ENCODE data around the gene SLC25A23.

The SLC25A23 gene

GRCh38 chr19:6475321-6476108, 15.9 kb upstream of the SLC25A23 start:
- TF ChIP-seq GATA1 (IDR thresholded peaks at IDR 0.05; ENCODE audit: low read depth, low read length) = no peak
- no peak for TF ChIP-seq POLR2A (IDR thresholded peaks at IDR 0.05; ENCODE audit: low read length)
- DNase-seq = no peak

- no peak for DNase-seq
- TF ChIP-seq GATA1 (IDR thresholded peaks at IDR 0.05; ENCODE audit: low read depth, low read length) (no peak), POLR2A (IDR thresholded peaks at IDR 0.05; ENCODE audit: low read length) (no peak)
These were observed 14.1 kb upstream of the SLC25A23 start for GRCh38 chr19:6473647-6474046.

GRCh38 chr19:6472713-6473112, 13.1 kb upstream of the SLC25A23 start:
- TF ChIP-seq GATA1 (IDR thresholded peaks at IDR 0.05; ENCODE audit: low read depth, low read length) (no peak), POLR2A (IDR thresholded peaks at IDR 0.05; ENCODE audit: low read length) (no peak)
- DNase-seq = no peak

- no peak for DNase-seq
These were observed 11.5 kb upstream of the SLC25A23 start for GRCh38 chr19:6471076-6471475.

GRCh38 chr19:6470173-6470572, 10.6 kb upstream of the SLC25A23 start:
- TF ChIP-seq GATA1 (IDR thresholded peaks at IDR 0.05; ENCODE audit: low read depth, low read length) = no peak
- no peak for TF ChIP-seq POLR2A (IDR thresholded peaks at IDR 0.05; ENCODE audit: low read length)

More at GRCh38 chr19:6471076-6471475, 11.5 kb upstream of the SLC25A23 start:
- no peak for TF ChIP-seq GATA1 (IDR thresholded peaks at IDR 0.05; ENCODE audit: low read depth, low read length)
- TF ChIP-seq POLR2A (IDR thresholded peaks at IDR 0.05; ENCODE audit: low read length) = no peak

GRCh38 chr19:6467384-6467783, 7.8 kb upstream of the SLC25A23 start:
- DNase-seq = no peak
- no peak for TF ChIP-seq GATA1 (IDR thresholded peaks at IDR 0.05; ENCODE audit: low read depth, low read length)
- TF ChIP-seq POLR2A (IDR thresholded peaks at IDR 0.05; ENCODE audit: low read length) = no peak

More at GRCh38 chr19:6470173-6470572, 10.6 kb upstream of the SLC25A23 start:
- no peak for DNase-seq

GRCh38 chr19:6466526-6467248, 7.1 kb upstream of the SLC25A23 start:
- TF ChIP-seq POLR2A (IDR thresholded peaks at IDR 0.05; ENCODE audit: low read length) = no peak
- no peak for DNase-seq

- no peak for DNase-seq
- no peak for TF ChIP-seq POLR2A (IDR thresholded peaks at IDR 0.05; ENCODE audit: low read length)
- TF ChIP-seq GATA1 (IDR thresholded peaks at IDR 0.05; ENCODE audit: low read depth, low read length) = no peak
These were observed 6.1 kb upstream of the SLC25A23 start for GRCh38 chr19:6465663-6466062.

- no peak for TF ChIP-seq GATA1 (IDR thresholded peaks at IDR 0.05; ENCODE audit: low read depth, low read length)
- no peak for TF ChIP-seq POLR2A (IDR thresholded peaks at IDR 0.05; ENCODE audit: low read length)
These were observed 5.4 kb upstream of the SLC25A23 start for GRCh38 chr19:6465006-6465405.

GRCh38 chr19:6464070-6464873, 4.7 kb upstream of the SLC25A23 start, which contains the start of gene CRB3:
CRB3 (plus strand) TSS chr19:6464271; CDS start chr19:6464702, 431 bp downstream.
- DNase-seq = no peak
- TF ChIP-seq POLR2A (IDR thresholded peaks at IDR 0.05; ENCODE audit: low read length) = no peak
- TF ChIP-seq GATA1 (IDR thresholded peaks at IDR 0.05; ENCODE audit: low read depth, low read length) = no peak

More at GRCh38 chr19:6465006-6465405, 5.4 kb upstream of the SLC25A23 start:
- DNase-seq = no peak

GRCh38 chr19:6460099-6460884, 700 bp upstream of the SLC25A23 start:
- DNase-seq = peak; percentile 94 to 95
- no peak for TF ChIP-seq GATA1 (IDR thresholded peaks at IDR 0.05; ENCODE audit: low read depth, low read length)
- no peak for TF ChIP-seq POLR2A (IDR thresholded peaks at IDR 0.05; ENCODE audit: low read length)

GRCh38 chr19:6458695-6459261, 814 bp downstream of the SLC25A23 start:
- TF ChIP-seq POLR2A (IDR thresholded peaks at IDR 0.05; ENCODE audit: low read length) (no peak), GATA1 (IDR thresholded peaks at IDR 0.05; ENCODE audit: low read depth, low read length) (no peak)
- no peak for DNase-seq
